ENCODE results near the gene B3GNT3.
A peak's percentile ranks its signal among the peaks of the same experiment; 100 is the strongest.
"Not testable (repeated sequence)": the region's sequence is repeated elsewhere in the genome, so short reads cannot be mapped to it uniquely, and the experiment has no call there.

The B3GNT3 gene

DNA sequence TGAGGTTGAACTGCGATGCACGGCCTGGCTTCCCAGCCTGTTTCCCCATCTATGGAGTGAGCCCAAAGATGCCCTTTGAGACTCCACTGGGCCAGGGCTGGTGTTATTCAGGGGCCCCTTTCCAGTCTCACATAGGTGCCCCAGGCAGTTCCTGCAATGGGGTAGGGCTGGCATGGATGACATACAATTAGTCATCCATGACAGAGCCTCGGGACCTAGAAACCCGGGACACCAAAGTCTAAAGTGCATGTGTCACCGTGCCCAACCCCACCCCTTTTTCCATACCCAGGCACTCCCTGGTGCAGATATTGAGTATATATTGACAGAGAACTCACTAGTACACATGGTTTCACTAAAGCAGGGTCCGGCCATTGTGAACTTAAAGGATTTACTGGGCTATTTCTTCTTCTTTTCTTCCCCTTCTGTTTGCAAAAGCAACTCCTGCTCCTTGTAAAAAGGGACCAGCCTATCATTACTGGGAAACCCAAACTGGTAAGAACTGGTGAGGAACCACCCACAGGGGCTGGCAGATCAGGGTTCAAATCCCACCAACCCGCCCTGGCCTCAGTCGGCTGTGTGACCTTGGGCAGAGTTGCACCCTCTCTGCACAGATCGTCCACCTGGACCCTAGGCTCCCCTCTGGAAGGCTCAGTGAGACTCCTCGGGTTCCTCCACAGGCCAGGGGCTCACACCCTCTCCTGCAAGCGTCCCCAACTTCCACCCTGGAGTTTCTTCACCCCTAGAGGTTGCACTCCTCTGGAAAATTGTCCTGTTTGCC lies 2.7 kb downstream of the B3GNT3 start:
- DNase-seq, result no peak

DNA sequence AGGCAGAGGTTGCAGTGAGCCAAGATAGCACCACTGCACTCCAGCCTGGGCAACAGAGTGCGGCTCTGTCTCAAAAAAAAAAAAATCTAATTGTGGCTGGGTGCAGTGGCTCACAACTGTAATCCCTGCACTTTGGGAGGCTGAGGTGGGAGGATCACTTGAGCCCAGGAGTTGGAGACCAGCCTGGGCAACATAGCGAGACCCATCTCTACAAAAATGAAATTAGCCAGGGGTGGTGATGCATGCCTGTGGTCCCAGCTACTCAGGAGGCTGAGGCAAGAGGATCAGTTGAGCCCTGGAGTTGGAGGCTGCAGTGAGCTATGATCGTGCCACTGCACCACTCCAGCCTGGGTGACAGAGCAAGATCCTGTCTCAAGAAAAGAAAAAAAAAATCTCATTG lies 3.7 kb downstream of the B3GNT3 start:
- DNase-seq, result not testable (repeated sequence)

DNA sequence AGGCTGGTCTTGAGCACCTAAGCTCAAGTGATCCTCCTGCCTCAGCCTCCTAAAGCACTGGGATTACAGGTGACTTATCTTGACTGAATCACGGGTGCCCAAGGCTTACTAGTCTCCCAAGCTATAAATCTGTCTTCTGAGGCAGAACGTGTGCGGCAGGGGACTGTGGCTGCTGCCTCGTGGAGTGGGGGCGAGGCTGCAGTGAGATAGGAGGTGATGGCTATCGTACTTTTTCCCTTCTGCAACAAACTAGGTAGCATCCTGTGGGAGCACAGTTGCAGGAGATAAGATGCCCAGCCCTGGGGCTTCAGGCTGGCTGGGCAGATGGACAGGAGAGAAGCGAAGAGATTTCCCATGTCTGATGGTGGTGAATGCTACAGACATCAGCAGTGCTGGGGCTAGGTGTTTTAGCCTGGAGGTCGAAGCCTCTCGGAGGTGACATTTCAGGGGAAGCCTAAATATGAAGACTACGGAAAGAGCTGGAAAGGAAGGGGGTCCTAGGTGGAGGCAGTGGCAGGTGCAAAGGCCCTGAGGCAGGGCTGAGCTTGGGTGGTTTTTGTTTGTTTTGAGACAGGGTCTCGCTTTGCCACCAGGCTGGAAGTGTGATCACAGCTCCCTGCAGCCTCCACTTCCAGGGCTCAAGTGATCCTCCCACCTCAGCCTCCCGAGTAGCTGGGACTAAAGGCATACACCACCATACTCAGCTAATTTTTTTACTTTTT lies 7.4 kb downstream of the B3GNT3 start:
- no peak for DNase-seq

DNA sequence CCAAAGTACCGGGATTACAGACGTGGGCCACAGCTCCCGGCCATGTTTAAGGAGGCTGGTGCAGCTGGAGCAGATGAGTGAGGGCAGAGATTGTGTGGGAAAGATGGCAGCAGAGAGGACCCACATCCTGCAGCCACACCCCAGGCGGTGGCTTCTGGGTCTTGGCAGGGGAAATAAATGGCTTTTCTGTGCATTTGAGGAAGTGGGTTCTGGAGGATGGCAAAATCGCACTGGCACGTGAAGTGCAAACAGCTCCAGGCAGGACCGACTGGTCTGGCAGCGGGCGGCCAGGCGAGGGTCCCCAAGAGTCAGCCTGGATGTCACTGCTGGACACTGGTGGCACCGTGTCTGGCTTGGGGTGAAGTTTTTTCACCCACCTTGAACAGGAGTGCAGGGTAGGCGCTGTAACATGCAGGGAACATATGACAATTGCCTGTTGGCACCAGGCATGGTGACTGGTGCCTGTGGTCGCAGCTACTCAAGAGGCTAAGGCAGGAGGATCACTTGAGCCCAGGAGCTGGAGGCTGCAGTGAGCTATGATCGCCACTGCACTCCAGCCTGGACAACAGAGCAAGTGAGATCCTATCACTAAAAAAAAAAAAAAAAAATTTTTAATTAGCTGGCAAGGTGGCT lies 8.4 kb downstream of the B3GNT3 start:
- DNase-seq, result no peak

DNA sequence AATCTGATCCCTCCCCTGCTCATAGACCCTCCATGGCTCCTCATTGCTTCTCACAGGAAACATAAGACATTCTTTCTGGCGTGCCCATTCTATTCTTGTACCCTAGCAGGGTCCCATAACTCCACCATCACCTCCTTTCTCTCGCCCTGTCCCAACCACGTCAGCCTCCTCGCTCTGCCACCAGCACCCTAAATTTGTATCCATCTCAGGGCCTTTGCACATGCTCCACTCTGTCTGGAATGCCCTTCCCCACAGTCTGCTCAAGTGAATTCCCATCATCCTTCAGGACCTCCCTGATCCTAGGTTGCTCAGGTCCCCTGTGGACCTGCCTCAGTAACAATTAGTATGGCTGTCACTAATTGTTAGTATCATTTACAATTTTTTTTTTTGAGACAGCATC lies 10.5 kb downstream of the B3GNT3 start:
- no peak for DNase-seq

DNA sequence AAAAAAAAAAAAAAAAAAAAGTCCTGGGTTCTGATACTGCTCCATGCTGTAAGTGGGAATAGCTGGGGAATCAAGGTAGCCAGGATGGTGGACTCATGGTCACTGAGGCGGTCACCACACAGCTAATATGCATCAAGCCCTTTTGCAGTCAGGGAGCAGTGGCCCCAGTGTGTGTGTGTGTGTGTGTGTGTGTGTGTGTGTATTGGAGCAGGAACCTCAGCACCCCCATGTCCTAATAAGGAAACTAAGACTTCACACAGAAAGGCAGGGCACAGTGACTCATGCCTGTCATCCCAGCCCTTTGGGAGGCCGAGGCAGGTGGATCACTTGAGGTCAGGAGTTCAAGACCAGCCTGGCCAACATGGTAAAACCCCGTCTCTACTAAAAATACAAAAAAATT lies 12.0 kb downstream of the B3GNT3 start:
- DNase-seq, result no peak

DNA sequence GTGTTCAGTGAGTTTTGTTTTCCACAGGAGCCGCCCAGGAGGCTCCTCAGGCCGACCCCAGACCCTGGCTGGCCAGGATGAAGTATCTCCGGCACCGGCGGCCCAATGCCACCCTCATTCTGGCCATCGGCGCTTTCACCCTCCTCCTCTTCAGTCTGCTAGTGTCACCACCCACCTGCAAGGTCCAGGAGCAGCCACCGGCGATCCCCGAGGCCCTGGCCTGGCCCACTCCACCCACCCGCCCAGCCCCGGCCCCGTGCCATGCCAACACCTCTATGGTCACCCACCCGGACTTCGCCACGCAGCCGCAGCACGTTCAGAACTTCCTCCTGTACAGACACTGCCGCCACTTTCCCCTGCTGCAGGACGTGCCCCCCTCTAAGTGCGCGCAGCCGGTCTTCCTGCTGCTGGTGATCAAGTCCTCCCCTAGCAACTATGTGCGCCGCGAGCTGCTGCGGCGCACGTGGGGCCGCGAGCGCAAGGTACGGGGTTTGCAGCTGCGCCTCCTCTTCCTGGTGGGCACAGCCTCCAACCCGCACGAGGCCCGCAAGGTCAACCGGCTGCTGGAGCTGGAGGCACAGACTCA lies 12.9 kb downstream of the B3GNT3 start:
- DNase-seq, result no peak

DNA sequence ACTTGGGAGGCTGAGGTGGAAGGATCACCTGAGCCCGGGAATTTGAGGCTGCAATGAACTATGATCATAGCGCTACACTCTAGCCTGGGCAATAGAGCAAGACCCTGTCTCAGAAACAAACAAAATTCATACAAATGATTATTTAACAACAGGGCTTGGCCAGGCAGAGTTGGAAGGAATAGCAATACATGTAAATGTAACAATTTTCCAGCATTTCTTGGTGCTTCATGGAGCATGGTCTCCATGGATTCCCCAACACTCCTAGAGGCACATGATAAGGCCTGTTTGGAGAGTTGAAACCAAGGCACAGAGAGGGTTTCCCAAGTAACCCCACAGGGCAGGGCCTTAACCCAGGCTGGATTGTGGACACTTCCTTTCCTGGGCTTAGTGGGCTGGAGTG lies 16.2 kb downstream of the B3GNT3 start:
- no peak for DNase-seq

DNA sequence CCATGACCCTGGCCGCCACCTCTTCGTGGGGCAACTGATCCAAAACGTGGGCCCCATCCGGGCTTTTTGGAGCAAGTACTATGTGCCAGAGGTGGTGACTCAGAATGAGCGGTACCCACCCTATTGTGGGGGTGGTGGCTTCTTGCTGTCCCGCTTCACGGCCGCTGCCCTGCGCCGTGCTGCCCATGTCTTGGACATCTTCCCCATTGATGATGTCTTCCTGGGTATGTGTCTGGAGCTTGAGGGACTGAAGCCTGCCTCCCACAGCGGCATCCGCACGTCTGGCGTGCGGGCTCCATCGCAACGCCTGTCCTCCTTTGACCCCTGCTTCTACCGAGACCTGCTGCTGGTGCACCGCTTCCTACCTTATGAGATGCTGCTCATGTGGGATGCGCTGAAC lies 16.7 kb downstream of the B3GNT3 start:
- no peak for DNase-seq

DNA sequence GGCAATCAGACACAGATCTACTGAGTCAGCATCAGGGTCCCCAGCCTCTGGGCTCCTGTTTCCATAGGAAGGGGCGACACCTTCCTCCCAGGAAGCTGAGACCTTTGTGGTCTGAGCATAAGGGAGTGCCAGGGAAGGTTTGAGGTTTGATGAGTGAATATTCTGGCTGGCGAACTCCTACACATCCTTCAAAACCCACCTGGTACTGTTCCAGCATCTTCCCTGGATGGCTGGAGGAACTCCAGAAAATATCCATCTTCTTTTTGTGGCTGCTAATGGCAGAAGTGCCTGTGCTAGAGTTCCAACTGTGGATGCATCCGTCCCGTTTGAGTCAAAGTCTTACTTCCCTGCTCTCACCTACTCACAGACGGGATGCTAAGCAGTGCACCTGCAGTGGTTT lies 17.2 kb downstream of the B3GNT3 start:
- no peak for DNase-seq

DNA sequence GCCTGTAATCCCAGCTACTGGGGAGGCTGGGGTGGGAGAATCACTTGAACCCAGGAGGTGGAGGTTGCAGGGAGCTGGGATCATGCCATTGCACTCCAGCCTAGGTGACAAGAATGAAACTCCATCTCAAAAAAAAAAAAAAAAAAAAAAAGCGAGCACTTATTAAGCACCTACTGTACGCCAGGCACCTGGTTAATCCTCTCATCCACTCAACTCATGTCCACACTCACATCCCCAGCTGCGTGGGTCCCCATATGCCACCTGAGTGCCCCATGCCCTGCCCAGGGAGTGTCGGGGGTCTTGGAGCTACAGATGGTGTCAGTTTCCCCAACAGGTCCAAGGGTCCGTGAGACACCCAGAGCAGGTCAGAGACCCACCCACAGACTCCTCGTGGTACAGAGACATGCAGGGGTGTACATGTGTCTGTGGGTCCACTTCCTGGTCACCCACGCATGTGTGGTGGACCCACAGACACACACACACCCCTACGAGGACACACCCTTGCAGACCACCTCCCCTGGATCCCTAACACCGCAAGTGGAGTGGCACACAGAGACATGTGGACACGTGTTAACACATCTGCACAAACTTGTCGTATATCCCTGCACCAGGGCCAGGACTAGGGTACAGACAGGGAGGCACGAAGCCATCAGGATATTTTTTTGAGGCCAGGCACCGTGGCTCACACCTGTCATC lies 22.9 kb downstream of the B3GNT3 start:
- no peak for DNase-seq

DNA sequence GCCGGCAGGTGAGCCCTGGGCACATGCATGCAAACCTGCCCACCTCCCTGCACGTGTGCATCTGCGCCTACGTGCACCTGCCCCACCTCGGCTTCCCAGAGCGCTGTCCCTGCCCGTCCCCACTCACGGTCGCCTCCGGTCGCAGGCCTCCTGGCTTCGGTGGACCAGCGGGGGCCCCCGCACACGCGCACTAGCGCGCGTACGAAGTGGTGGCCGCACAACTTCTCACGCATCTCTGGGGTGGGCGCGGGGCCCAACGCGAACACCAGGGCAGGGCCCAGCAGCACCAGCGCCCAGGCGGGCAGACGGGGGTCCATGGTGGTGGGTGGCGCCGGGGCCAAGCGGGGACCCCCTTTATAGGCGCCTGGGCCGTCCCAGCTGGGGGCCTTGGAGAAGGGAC lies 26.3 kb downstream of the B3GNT3 start, which contains the start of gene INSL3:
Gene INSL3, minus strand, starts transcription at position 330 of the 400 bp plus-strand sequence. Its CDS starts 13 bp downstream, at position 317.
- DNase-seq, result no peak

DNA sequence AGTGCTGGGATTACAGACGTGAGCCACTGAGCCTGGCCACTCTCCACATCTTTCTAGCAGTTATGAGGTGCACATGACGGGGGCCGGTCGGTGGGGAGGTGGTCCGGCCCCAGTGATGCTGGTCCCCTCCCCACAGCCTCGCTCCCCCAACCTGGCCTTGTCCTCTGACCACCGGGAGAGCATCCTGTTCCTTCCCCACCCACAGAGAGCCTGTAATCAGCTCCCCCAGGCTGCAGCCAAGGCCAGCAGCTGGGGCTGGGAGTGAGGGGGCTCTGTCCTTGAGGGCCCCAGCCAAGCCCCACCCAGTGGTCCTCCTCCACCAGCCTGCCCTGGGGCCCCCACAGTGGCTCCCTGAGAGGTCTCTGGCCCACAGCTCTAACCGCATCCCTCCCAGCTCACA lies 29.4 kb downstream of the B3GNT3 start:
- DNase-seq, result no peak

DNA sequence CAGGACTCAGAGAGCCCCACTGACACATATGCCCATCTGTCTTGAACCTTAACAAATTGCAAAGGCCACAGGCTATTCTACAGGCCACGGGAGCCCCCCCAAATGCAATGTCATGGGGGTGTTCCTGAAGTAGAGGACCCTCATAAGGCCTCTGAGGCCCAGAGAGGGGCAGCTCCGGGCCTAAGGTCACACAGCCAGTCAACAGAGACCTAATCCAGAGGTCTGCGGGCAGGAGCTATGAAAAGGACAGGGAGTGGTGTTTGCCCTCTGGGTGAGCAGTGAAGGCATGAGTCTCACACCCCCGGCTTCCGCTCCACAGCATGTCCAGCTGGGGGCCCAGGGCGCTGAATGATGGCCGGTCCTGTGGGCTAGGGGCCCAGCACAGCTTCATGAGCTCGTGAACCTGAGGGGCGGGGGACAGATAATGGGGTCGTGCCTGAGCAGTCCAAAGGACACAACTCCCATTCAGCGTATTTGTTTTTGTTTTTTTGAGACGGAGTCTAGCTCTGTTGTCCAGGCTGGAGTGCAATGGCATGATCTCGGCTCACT lies 31.6 kb downstream of the B3GNT3 start:
- no peak for DNase-seq

DNA sequence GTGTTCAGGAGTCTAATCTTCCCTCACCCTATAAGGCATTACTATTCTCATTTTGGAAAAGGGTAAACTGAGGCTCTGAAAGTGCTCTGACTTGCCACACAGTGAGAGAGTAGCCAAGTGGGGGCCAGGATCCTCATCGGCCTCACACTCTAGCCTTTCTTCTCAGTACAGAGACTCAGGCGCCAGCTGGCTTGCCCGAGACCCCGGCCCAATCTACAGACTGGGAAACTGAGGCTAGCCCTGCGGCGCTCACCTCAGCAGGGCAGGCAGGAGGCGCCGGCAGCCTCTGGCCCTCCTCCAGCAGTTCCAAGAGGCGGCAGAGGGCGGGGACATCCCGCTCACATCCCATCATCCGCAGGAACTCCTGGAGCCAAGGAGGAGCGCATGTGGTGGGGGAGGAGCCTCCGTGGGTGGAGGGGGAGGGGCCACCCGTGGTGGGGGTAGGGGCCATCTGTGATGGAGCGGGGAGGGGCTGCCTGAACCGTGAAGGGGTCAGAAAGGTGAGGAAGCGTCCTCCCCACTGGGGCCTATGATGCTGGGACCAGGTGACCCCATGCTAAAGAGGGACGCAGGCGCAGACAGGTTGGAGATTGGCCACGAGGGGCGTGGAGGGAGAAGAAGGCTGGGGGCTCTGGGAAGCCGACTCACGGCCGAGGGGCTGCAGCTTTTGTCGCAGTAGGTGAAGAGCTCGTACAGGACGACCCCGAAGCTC lies 35.1 kb downstream of the B3GNT3 start:
- no peak for DNase-seq

DNA sequence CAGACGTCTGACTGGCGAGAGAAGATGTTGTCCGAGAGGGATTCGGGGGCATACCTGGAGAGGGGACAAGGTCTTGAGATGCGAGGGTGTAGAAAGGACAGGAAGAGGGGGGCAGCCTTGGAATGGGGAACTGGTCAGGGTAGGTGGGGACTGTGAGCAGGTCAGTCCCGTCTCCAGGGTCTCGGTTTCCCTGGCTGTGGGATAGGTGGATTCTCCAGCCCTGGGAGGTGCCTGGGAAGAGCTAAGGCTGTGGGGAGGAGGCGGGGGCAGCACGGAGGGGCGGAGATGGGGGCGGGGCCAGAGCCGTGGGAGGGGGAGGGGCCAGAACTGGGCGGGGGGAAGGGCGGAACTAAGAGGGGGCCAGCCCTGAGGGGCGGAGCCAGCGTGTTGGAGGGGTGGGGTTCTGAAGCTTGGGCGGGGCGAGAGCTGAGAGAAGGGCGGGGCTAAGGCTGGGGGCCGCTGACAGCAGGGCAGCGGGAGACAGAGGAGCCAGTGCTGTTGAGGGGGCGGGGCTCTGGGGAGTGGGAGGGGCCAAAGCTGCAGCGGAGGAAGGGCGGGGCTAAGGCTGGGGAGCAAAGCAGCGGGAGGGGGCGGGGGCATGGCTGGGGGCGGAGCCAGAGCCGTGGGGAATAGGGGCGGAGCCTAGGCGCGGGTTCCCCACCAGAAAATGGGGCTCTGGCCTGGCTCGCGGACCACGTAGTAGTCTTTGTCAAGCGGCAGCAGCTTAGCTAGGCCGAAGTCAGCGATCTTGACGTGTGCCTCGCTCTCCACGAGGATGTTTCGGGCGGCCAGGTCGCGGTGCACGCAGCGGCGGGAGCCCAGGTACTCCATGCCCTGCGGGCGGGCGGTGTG lies 35.9 kb downstream of the B3GNT3 start:
- peak; percentile 39 for DNase-seq

DNA sequence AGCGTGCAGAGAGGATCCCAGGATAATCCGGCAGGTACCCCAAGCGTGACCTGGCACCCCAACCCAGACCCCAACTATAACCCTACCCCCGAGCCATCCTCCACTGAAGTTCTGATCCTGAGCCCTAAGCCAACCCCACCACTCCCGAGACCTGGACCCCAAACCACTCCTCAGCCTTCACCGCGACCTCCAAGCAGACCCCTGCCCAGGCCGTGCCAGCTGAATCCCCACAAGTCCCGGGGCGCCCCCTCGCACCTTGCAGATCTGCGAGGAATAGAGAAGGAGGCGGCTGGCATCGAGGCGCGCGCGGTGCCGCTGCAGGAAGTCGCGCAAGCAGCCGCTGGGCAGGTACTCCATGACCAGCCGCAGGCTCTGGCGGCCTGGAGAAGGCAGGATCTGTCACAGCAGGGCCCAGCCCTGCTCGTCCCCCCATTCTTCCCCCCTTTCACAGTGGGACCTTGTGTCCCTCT lies 36.5 kb downstream of the B3GNT3 start:
- DNase-seq, result no peak

DNA sequence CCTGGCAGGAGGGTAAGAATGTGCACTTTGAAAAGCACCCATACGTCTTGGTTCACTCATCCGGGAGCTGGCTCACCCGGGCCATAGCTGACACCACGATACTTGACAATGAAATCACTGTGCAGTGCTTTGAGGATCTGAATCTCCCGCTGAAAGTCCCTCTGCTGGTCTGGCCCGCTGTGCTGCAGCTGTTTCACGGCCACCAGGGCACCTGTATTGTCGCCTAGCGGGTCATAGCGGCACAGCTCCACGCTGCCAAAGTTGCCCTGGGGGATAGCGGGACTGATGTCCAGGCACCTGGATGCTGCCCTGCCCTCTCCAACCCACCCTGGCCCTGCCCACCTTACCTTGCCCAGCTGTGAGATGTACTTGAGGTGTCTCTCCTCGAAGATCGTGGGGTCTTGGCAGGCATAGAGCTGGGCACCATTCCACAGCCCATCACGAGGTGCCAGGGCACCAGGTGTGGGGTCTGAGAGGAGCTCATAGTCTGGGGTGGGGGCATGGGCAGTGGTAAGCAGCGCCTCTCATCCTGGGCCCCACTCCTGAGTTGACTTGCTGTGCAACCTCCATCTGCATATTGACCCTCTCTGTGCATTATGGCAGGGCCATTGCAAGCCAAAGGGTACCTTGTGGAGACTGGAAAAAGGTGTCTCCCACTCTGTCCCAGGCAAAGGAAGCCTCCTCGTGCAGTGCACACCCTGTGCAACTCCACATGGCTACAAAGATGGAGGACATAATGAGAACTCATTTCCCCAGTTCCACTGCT lies 37.7 kb downstream of the B3GNT3 start:
- DNase-seq, result no peak

DNA sequence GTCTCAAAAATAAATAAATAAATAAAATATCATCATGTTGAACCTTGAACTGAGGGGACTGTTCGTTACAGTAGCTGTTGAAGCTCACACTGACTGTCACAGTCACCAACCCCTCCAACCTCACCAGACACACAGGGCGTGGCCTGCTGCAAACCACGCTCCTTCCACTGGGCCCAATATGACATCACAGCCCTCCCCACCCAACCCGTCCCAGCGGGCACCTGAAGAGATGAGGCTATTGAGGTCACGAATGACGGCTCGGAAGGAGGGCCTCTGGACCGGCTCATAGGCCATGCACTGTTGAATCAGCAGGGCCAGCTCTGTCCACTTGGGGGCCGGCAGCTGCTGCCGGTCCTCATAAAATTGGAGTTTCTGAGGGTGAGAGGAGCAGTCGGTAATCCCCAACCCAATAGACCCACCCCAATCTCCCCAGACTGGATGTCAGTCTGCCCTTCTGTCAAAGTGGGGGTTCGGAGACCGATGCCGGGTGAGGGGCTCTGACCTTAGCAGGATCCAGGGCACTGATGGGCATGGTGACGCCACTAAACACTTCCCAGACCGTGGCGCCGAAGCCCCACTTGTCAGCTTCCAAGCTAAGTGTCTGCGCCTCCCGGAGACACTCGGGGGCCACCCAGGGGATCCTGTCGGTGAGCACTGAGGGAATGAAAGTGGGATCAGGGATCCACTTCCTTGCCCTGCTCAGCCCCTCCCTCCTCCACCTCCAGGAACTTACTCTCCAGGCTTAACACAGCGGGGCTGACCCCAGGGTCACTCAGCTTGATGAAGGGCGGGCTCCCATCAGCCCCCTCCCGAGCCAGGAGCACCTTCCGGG lies 39.6 kb downstream of the B3GNT3 start:
- DNase-seq, result no peak
